H1 (cell line): ENCODE results near the gene PTGIS. TPM values are rescaled to one million over a fixed set of nuclear protein-coding genes. Genes with fewer than 3 reads are reported as not detected.

Source experiments
- CTCF ChIA-PET: fragments of 300-600 bp; sonication (Branson Sonifier 250); formaldehyde crosslinking; loops from one replicate; lab custom pipeline; 2021; ENCODE audit not compliant: partially characterized antibody; lab: Charles Lee
- POLR2A ChIA-PET: fragments of 300-600 bp; sonication (Branson Sonifier 250); formaldehyde crosslinking; loops from one replicate; lab custom pipeline; 2021; ENCODE audit warnings: inconsistent platforms; ENCODE audit not compliant: partially characterized antibody; lab: Charles Lee
- DNase-seq, 2 experiments: peaks; one replicate each; pipeline versions ENCODE4 v3.0.0 to v3.0.0-alpha.2; 2010 to 2022; ENCODE audit warnings: low spot score in 2 of 2, low read depth in 1 of 2, mixed read lengths in 1 of 2
- FAIRE-seq: peaks from 2 replicates; lab custom pipeline; 2011; peaks lifted over from hg19 to GRCh38; lab: Jason Lieb, UNC
- H2AFZ ChIP-seq: 2 replicates; pipeline ENCODE4 v1.8.1; 2012; ENCODE audit warnings: low read length, inconsistent platforms
- H2AK5ac ChIP-seq: 2 replicates; pipeline ENCODE4 v1.6.1; 2013; ENCODE audit warnings: low read depth, low read length
- H2BK120ac ChIP-seq: replicated peaks from 2 replicates; pipeline ENCODE3; 2013; ENCODE audit warnings: low read depth, low read length, inconsistent platforms
- H2BK12ac ChIP-seq: 2 replicates; pipeline ENCODE4 v1.6.1; 2013; ENCODE audit warnings: low read depth, low read length
- H2BK15ac ChIP-seq: 2 replicates; pipeline ENCODE4 v1.6.1; 2013; ENCODE audit warnings: low read length
- H2BK20ac ChIP-seq: 2 replicates; pipeline ENCODE4 v1.6.1; 2013; ENCODE audit warnings: low read length
- H2BK5ac ChIP-seq: 2 replicates; pipeline ENCODE4 v1.6.1; 2013; ENCODE audit warnings: low read depth, low read length
- H3K14ac ChIP-seq: 2 replicates; pipeline ENCODE4 v1.6.1; 2013; ENCODE audit warnings: inconsistent platforms; ENCODE audit not compliant: insufficient read length
- H3K18ac ChIP-seq: 2 replicates; pipeline ENCODE4 v1.6.1; 2013; ENCODE audit warnings: low read length; ENCODE audit errors: extremely low read depth
- H3K23ac ChIP-seq: 2 replicates; pipeline ENCODE4 v1.6.1; 2013; ENCODE audit warnings: inconsistent platforms; ENCODE audit not compliant: insufficient read length
- H3K23me2 ChIP-seq: 2 replicates; pipeline ENCODE4 v1.6.1; 2013; ENCODE audit warnings: low read depth, low read length
- H3K27ac ChIP-seq: 2 replicates; pipeline ENCODE4 v1.6.1; 2011; ENCODE audit warnings: low read depth, low read length, inconsistent platforms
- H3K27me3 ChIP-seq, 4 experiments: replicated peaks in 1 of 4; 1 replicate in 1 of 4; 2 replicates in 3 of 4; pipeline versions ENCODE4 v1.6.1 to v1.8.1; 2011 to 2013; ENCODE audit warnings: low read length in 3 of 4, mild to moderate bottlenecking in 3 of 4, inconsistent platforms in 2 of 4, mixed read lengths in 2 of 4, moderate library complexity in 1 of 4; ENCODE audit not compliant: control insufficient read depth in 3 of 4, insufficient read depth in 3 of 4; ENCODE audit errors: extremely low read depth in 1 of 4
- H3K36me3 ChIP-seq, 4 experiments: 2 replicates each; pipeline versions ENCODE4 v1.6.1 to v1.8.1; 2011 to 2013; ENCODE audit warnings: mild to moderate bottlenecking in 4 of 4, low read length in 3 of 4, moderate library complexity in 2 of 4, control low read depth in 1 of 4, inconsistent platforms in 1 of 4; ENCODE audit not compliant: insufficient read depth in 4 of 4, control insufficient read depth in 2 of 4
- H3K4ac ChIP-seq: replicated peaks from 2 replicates; pipeline ENCODE3; 2013; ENCODE audit warnings: low read length, low read depth, mixed read lengths, inconsistent platforms; ENCODE audit not compliant: insufficient read length
- H3K4me1 ChIP-seq, 4 experiments: replicated peaks in 1 of 4; 1 replicate in 1 of 4; 2 replicates in 3 of 4; pipeline versions ENCODE4 v1.6.1 to v1.8.1; 2011 to 2013; ENCODE audit warnings: low read length in 3 of 4, inconsistent platforms in 2 of 4, mixed read lengths in 1 of 4; ENCODE audit not compliant: insufficient read depth in 4 of 4, control insufficient read depth in 3 of 4
- H3K4me2 ChIP-seq, 2 experiments: 2 replicates each; pipeline versions ENCODE4 v1.6.1 to v1.8.1; 2011 to 2013; ENCODE audit warnings: low read depth in 2 of 2, low read length in 2 of 2, control low read depth in 1 of 2, inconsistent platforms in 1 of 2, mild to moderate bottlenecking in 1 of 2; ENCODE audit not compliant: insufficient read depth in 1 of 2
- H3K4me3 ChIP-seq, 4 experiments: fragments of 200-600, 300-600 bp in 1 of 4; sonication (generic), shearing (Covaris generic), sonication (Bioruptor Twin) in 1 of 4; 2 replicates each; pipeline versions ENCODE4 v1.5.1 to v1.8.1; 2011 to 2016; ENCODE audit warnings: low read length in 4 of 4, low read depth in 3 of 4, control low read depth in 2 of 4, inconsistent platforms in 2 of 4, mild to moderate bottlenecking in 2 of 4, mixed read lengths in 1 of 4, moderate library complexity in 1 of 4; ENCODE audit not compliant: insufficient read depth in 2 of 4; ENCODE audit errors: extremely low read depth in 1 of 4
- H3K56ac ChIP-seq: replicated peaks from 2 replicates; pipeline ENCODE3; 2013; ENCODE audit warnings: low read depth, mild to moderate bottlenecking, mixed read lengths, low read length, inconsistent platforms; ENCODE audit not compliant: insufficient read length
- H3K79me1 ChIP-seq: 2 replicates; pipeline ENCODE4 v1.6.1; 2013; ENCODE audit warnings: low read depth, low read length, control low read depth
- H3K79me2 ChIP-seq, 2 experiments: 2 replicates each; pipeline versions ENCODE4 v1.6.1 to v1.8.1; 2012 to 2013; ENCODE audit warnings: low read length in 2 of 2, mild to moderate bottlenecking in 2 of 2, inconsistent platforms in 1 of 2; ENCODE audit not compliant: insufficient read depth in 2 of 2, control insufficient read depth in 1 of 2
- H3K9ac ChIP-seq, 4 experiments: replicated peaks in 1 of 4; 1 replicate in 1 of 4; 2 replicates in 3 of 4; pipeline versions ENCODE4 v1.6.1 to v1.8.1; 2011 to 2013; ENCODE audit warnings: low read depth in 3 of 4, low read length in 3 of 4, control low read depth in 2 of 4, mild to moderate bottlenecking in 2 of 4, moderate library complexity in 2 of 4, inconsistent platforms in 1 of 4; ENCODE audit errors: extremely low read depth in 1 of 4
- H3K9me3 ChIP-seq, 2 experiments: 2 replicates each; pipeline versions ENCODE4 v1.6.1 to v1.8.1; 2012 to 2013; ENCODE audit warnings: mild to moderate bottlenecking in 2 of 2, moderate library complexity in 2 of 2, control low read depth in 1 of 2, inconsistent platforms in 1 of 2, low read depth in 1 of 2, low read length in 1 of 2, mixed read lengths in 1 of 2; ENCODE audit not compliant: insufficient read depth in 2 of 2
- H4K20me1 ChIP-seq, 2 experiments: replicated peaks in 1 of 2; 2 replicates each; pipeline versions ENCODE3 to v1.8.1; 2011 to 2013; ENCODE audit warnings: inconsistent platforms in 2 of 2, low read length in 2 of 2, mild to moderate bottlenecking in 1 of 2; ENCODE audit not compliant: insufficient read depth in 2 of 2, control insufficient read depth in 1 of 2
- H4K5ac ChIP-seq: 2 replicates; pipeline ENCODE4 v1.6.1; 2013; ENCODE audit warnings: low read length, low read depth, mixed read lengths, inconsistent platforms; ENCODE audit not compliant: insufficient read length
- H4K8ac ChIP-seq: 2 replicates; pipeline ENCODE4 v1.8.0; 2013; ENCODE audit warnings: mild to moderate bottlenecking, moderate library complexity, low read length, inconsistent platforms; ENCODE audit not compliant: insufficient read depth; ENCODE audit errors: extremely low read depth
- H4K91ac ChIP-seq: replicated peaks from 2 replicates; pipeline ENCODE3; 2013; ENCODE audit warnings: low read length, mixed read lengths, inconsistent platforms; ENCODE audit not compliant: insufficient read length
- POLR2A ChIP-seq, 2 experiments: IDR thresholded peaks; 1 replicate in 1 of 2; 2 replicates in 1 of 2; pipeline ENCODE4 v1.6.1; 2011; ENCODE audit warnings: low read depth in 2 of 2, low read length in 2 of 2, mild to moderate bottlenecking in 2 of 2; ENCODE audit errors: control extremely low read depth in 1 of 2
- YY1 ChIP-seq: IDR thresholded peaks from 2 replicates; pipeline ENCODE4 v1.6.1; 2011; ENCODE audit warnings: low read depth, mild to moderate bottlenecking, low read length
- WGBS, 2 experiments: shearing (Covaris generic) in 1 of 2; methylation state at CpG; one replicate each; pipeline versions ENCODE4 v1.1.6 to v1.1.7; 2013 to 2015; ENCODE audit warnings: low lambda C conversion rate in 2 of 2, mixed read lengths in 2 of 2, inconsistent platforms in 1 of 2, low coverage in 1 of 2, missing lambda C conversion rate in 1 of 2; ENCODE audit not compliant: insufficient replicate concordance in 2 of 2, insufficient coverage in 1 of 2, insufficient read length in 1 of 2; ENCODE audit errors: extremely low coverage in 1 of 2, missing lambda C conversion rate in 1 of 2; 5-methylcytosine and 5-hydroxymethylcytosine counted together
- polyA plus RNA-seq, 7 experiments: library from polyadenylated mRNA; depleted of rRNA in 3 of 7; stranded (reverse) in 5 of 7; unstranded in 2 of 7; fragments of >200 nt in 5 of 7; fragments of 200-250 nt in 2 of 7; gene quantifications; 1 replicate in 5 of 7; 2 replicates in 1 of 7; 4 replicates in 1 of 7; pipeline versions ENCODE4 v1.2.1 to v1.2.3, GENCODE V29; 2011 to 2013; ENCODE audit warnings: missing spikeins in 2 of 7, mixed read lengths in 2 of 7
- total RNA-seq: library from RNA; stranded (reverse); fragmentation: NEBNext Ultra II Directional; extraction: Animal tissue kit (Norgen Biotek cat#: 25700); gene quantifications from 2 replicates; pipeline ENCODE4 v1.2.1, GENCODE V29; 2021

Gene PTGIS
- total and polyA plus RNA-seq, 2 of the 8 experiments (the other 6 are each of a cell fraction or from before 2014, with no cell fraction given) = 29.9 to 35.5 TPM

GRCh38 chr20:49570828-49571552 is 3.1 kb upstream of the PTGIS start:
- H3K4me2 ChIP-seq = no peak overlapping the region
- no peak overlapping the region for H2BK15ac ChIP-seq
- POLR2A ChIA-PET = interaction anchor here (1.0 to 4.2 kb wide), 2 partner anchors 9 to 12 kb away, joined by 3 to 30 read pairs; no protein-coding TSS in a partner anchor
- peaks cover 9% of the 10 kb centered on the region; the same call in 1 of the 2 replicates for H3K23me2 ChIP-seq
- 88% methylated on average over 11 of the region's 11 CpGs; no CpG with 5 or more reads in 1 of the 2 experiments for WGBS, 2 experiments
- H3K79me1 ChIP-seq = peaks cover 3% of the 10 kb centered on the region; the same call in 1 of the 2 replicates
- H3K14ac ChIP-seq = no peak overlapping the region
- H3K79me2 ChIP-seq = peaks cover 0 to 14% of the 10 kb centered on the region in 2 experiments; a peak in 2 of 4 replicates
- H2BK5ac ChIP-seq = no peak overlapping the region
- CTCF ChIA-PET = interaction anchor here (0.6 to 2.7 kb wide), 8 partner anchors 15 to 237 kb away, joined by 3 to 7 read pairs (median 4); no protein-coding TSS in a partner anchor
- H3K4ac ChIP-seq = no peak overlapping the region
- no peaks in the 10 kb centered on the region for H4K20me1 ChIP-seq
- no peak overlapping the region for H4K8ac ChIP-seq
- no peak overlapping the region for H3K27ac ChIP-seq
- H3K9me3 ChIP-seq = no peaks in the 10 kb centered on the region
- no peak overlapping the region; the same call in 1 of the 2 replicates for H2BK12ac ChIP-seq
- FAIRE-seq = no peak
- H2AK5ac ChIP-seq = no peak overlapping the region
- no peaks in the 10 kb centered on the region for H3K27me3 ChIP-seq
- H3K23ac ChIP-seq = no peak overlapping the region
- no peak overlapping the region for H2BK120ac ChIP-seq
- H3K36me3 ChIP-seq = no peaks in the 10 kb centered on the region
- no peak overlapping the region for H4K91ac ChIP-seq
- H3K4me1 ChIP-seq = peaks cover 9 to 29% (median 18%) of the 10 kb centered on the region in 4 experiments
- H3K4me3 ChIP-seq = no peak overlapping the region
- H2BK20ac ChIP-seq = no peak overlapping the region; the same call in 1 of the 2 replicates
- TF ChIP-seq YY1 (no peak), POLR2A (IDR thresholded peaks at IDR 0.05; ENCODE audit: control extremely low read depth in 1 of 2, low read depth in 2 of 2, low read length in 2 of 2) (no peak)
- TF ChIP-seq, all 59 proteins: peak for 0
- Histone ChIP-seq H2AFZ (no peak overlapping the region), H3K9ac (no peak overlapping the region), H3K56ac (no peak overlapping the region), H4K5ac (no peak overlapping the region), H3K18ac (no peak overlapping the region)
- no peak for DNase-seq
